Astrocyte of the cerebellum (primary cell): ENCODE measurements around the gene SOX5.

ENCODE experiments used
- DNase-seq: peaks from one replicate; pipeline ENCODE4 v3.0.0-alpha.2; 2011; ENCODE audit warnings: low read depth
- H3K4me3 ChIP-seq: 2 replicates; pipeline ENCODE4 v1.5.1; 2011; ENCODE audit warnings: mild to moderate bottlenecking, low read depth, low read length, moderate library complexity
- in situ Hi-C: cut with HindIII; loops from 2 replicates; pipeline ENCODE4 v1.10.0; 2017; ENCODE audit warnings: low sequenced_read_pairs
- TF ChIP-seq, protein P1 (sequence below): IDR thresholded peaks from 2 replicates; pipeline ENCODE4 v1.5.1; 2012; ENCODE audit warnings: low read length, low read depth, moderate library complexity, mild to moderate bottlenecking; ENCODE audit errors: missing control alignments

Gene SOX5

DNA sequence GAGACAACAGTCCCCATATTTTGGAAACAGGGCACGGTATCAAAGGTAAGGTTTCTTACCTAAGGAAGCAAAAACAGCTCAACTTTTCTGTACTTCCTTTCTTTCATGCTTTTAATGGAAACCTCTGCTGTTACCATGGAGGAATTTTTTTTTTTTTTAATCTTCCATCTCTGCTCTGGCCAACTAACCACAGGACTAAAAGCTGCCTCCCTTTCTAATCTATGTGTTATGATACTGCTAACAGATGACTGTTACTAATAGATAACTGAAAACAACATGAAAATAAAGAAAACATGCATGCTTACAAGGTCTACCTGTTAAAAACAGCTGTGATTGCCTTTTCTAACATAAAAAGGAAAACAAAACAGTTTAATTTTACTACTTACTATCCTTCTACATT is 168.4 kb downstream of the SOX5 start:
- TF ChIP-seq, protein P1, sequence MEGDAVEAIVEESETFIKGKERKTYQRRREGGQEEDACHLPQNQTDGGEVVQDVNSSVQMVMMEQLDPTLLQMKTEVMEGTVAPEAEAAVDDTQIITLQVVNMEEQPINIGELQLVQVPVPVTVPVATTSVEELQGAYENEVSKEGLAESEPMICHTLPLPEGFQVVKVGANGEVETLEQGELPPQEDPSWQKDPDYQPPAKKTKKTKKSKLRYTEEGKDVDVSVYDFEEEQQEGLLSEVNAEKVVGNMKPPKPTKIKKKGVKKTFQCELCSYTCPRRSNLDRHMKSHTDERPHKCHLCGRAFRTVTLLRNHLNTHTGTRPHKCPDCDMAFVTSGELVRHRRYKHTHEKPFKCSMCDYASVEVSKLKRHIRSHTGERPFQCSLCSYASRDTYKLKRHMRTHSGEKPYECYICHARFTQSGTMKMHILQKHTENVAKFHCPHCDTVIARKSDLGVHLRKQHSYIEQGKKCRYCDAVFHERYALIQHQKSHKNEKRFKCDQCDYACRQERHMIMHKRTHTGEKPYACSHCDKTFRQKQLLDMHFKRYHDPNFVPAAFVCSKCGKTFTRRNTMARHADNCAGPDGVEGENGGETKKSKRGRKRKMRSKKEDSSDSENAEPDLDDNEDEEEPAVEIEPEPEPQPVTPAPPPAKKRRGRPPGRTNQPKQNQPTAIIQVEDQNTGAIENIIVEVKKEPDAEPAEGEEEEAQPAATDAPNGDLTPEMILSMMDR: no peak
- in situ Hi-C loops: no loop called here
- no peak overlapping the region for H3K4me3 ChIP-seq
- no peak for DNase-seq

DNA sequence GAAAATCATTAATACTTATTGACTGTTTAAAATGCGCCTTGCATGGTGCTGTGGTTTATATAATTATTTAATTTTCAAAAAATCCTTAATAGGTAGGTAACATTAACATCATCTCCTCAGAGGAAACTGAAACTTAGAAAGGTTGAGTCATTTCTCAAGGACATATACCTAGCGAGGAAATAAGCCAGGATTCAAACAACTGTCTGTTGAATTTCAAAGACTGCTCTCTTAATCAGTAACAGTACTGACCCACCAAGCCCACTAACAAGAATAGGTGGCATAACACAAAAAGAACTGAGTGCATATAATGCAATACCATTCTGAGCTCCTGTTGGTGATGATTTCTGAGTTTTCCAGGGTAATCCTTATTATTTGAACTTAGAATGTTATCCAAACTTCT is 174.3 kb downstream of the SOX5 start:
- in situ Hi-C loops: no loop called here
- no peak overlapping the region for H3K4me3 ChIP-seq
- TF ChIP-seq, protein P1: no peak

DNA sequence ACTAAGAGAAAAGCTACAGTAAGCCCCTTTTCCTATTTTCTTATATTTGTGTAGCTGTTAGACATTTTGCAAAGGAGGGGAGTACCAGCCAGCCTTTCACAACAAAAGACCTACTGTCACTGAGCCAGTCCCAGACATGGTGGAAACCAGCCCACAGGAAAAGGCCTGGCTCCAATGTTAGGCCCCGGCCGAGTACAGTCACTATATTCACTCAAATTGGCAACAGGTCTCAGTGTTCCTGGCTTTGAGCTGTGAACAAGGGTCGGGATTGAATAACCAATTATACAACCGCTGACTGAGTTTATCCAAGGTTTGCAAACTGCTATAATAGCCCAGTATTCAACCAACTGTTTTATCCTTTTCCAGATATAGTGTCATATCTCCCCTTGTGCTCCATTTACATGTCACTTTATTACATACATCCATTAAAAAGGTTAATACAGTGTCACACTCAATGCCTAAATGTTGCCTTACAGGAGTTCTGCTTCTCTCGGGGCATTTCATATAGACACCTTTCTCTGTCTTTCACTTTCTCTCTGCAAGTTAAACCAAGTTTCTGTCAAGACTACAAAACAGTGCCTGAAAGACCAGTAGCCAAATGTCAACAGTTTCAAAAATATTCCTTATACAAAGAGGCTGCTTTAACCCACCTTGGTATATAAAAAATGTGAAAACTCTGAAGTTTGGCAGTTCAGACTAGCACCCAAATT is 178.1 kb downstream of the SOX5 start:
- TF ChIP-seq, protein P1: no peak
- in situ Hi-C loops: no loop called here
- DNase-seq: no peak
- H3K4me3 ChIP-seq: no peak overlapping the region

More for the DNA sequence above, 174.3 kb downstream of the SOX5 start:
- no peak for DNase-seq

DNA sequence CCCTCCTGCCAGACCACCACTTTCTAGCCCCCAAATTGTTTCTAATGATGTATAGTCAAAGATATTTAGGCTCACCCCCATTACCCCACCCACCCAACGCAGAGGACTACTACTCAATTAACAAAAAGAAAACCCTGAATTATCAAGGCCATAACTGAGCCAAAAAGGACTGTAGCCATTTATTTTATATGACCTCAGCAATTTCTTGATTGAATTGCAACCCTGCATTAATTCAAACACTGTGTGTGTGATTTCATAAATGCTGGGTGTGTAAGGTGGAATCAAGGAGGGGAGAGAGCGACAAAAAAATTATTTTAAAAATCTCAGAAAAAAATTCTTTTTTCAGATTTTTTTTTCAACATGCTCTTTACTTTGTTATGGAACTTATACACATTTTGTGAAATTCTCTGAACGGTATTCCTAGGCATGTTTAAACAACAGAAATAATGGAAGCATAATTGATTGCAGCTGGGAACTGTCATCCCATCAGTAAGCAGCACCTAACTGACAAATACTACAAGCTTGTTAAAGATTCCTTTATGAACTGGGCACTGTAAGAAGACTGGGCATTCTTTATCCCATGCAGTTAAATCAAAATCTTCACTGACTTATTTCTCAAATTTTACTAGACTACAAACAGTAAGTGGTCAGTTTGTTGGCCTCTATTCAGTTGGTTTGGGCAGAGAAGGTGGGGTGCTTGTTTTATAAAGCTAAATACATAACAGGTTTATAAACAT is 179.1 kb downstream of the SOX5 start:
- no peak for DNase-seq
- in situ Hi-C loops: no loop called here
- TF ChIP-seq, protein P1: no peak
- no peak overlapping the region for H3K4me3 ChIP-seq

DNA sequence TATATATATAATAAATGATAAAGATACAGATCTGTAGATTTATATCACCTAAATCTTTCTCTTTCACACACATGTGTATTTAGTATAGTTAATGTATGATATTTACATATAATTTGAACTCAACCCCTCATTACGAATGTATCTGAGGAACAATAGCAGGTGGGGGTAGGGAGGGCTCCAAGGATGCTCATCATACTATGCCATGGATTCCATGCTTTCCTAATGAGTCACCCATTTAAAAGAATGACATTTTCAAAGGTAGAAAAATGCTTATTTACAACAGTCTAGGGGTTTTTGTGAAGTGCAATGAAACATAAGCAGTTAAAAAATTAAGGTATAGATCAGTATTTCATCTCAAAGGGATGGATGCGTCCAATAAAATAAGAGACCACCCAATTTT is 181.6 kb downstream of the SOX5 start:
- TF ChIP-seq, protein P1: no peak
- in situ Hi-C loops: no loop called here
- H3K4me3 ChIP-seq: no peak overlapping the region
- DNase-seq: no peak

DNA sequence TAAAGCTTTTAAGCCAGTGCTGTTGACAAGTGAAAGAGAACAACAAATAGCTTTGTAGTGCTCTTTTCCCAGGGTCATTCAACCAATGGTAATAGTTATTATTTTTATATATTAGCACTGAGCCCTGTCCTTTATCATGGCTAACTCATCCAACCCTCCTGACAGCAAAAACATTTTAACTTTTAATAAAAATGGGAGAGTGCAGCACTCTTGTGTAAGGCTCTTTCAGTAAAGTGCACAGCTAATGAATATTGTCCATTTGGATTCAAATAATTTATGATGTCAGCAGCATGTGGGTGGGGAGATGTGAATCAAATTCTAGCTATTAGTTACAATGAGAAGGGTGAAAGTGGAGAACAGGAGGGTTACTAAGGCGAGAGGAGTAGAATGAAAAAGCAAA is 185.7 kb downstream of the SOX5 start:
- no peak overlapping the region for H3K4me3 ChIP-seq
- TF ChIP-seq, protein P1: no peak
- DNase-seq: no peak
- in situ Hi-C loops: no loop called here
